WERI-Rb-1 (cell line): ENCODE measurements around the gene GOLGA6L24.
A peak's percentile ranks its signal among the peaks of the same experiment; 100 is the strongest.
"Not testable (repeated sequence)": the region's sequence is repeated elsewhere in the genome, so short reads cannot be mapped to it uniquely, and the experiment has no call there.

Experiments
- DNase-seq: peaks from one replicate; pipeline ENCODE4 v3.0.0-alpha.2; 2020
- H3K27ac ChIP-seq: fragments of 250-450 bp; sonication (Bioruptor Pico); 2 replicates; pipeline ENCODE4 v1.5.1; 2020; ENCODE audit warnings: mild to moderate bottlenecking, moderate library complexity
- H3K27me3 ChIP-seq: fragments of 250-450 bp; sonication (Bioruptor Pico); 2 replicates; pipeline ENCODE4 v1.5.1; 2021; ENCODE audit warnings: mild to moderate bottlenecking, low read depth, moderate library complexity; ENCODE audit not compliant: insufficient read depth, severe bottlenecking
- H3K36me3 ChIP-seq: fragments of 250-450 bp; sonication (Bioruptor Pico); 2 replicates; pipeline ENCODE4 v1.5.1; 2020; ENCODE audit warnings: mild to moderate bottlenecking, moderate library complexity
- H3K4me3 ChIP-seq: 2 replicates; pipeline ENCODE4 v1.5.1; 2011; ENCODE audit warnings: low read depth, mild to moderate bottlenecking, control low read depth, low read length
- H3K9me3 ChIP-seq: fragments of 250-450 bp; sonication (Bioruptor Pico); 2 replicates; pipeline ENCODE4 v1.5.1; 2021; ENCODE audit warnings: mild to moderate bottlenecking, moderate library complexity; ENCODE audit not compliant: severe bottlenecking

Gene GOLGA6L24, protein sequence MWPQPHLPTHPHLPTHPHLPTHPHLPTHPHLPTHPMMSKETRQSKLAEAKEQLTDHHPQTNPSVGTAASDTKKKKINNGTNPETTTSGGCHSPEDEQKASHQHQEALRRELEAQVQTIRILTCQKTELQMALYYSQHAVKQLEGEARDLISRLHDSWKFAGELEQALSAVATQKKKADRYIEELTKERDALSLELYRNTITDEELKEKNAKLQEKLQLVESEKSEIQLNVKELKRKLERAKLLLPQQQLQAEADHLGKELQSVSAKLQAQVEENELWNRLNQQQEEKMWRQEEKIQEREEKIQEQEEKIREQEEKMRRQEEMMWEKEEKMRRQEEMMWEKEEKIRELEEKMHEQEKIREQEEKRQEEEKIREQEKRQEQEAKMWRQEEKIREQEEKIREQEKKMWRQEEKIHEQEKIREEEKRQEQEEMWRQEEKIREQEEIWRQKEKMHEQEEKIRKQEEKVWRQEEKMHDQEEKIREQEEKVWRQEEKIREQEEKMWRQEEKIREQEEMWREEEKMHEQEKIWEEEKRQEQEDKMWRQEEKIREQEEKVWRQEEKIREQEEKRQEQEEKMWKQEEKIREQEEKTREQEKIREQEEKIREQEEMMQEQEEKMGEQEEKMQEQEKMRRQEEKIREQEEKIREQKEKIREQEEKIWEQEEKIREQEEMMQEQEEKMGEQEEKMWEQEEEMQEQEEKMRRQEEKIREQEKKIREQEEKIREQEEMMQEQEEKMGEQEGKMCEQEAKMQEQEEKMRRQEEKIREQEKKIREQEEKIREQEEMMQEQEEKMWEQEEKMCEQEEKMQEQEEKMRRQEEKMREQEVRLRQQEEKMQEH

DNA sequence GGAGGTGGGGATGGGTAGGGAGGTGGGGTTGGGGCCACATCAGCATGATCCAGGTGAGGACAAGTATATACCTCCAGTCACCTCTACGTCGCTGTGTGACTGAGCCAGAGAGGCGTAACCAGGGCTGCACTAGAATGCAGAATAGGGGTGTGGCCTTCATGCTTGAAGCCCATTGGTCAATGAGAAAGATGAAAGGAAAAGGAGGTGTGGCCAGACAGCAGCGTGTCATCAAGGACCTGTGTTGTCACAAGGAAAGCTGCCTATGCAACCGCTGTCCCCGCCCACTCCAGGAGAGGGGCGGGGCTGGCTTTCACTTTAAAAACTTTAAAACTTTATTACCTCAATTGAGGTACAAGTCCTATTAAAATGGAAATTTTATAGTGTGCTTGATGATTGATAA lies at the start of gene GOLGA6L24:
Gene GOLGA6L24 (minus strand): TSS at position 101 of the 400 bp plus-strand sequence. CDS start 61 bp downstream, at position 40.
- not testable (repeated sequence) for H3K36me3 ChIP-seq, H3K4me3 ChIP-seq, DNase-seq, H3K27me3 ChIP-seq, H3K27ac ChIP-seq, H3K9me3 ChIP-seq

GRCh38 chr15:28402774-28403435 lies 45.0 kb upstream of the GOLGA6L24 start:
- not testable (repeated sequence) for H3K9me3 ChIP-seq, H3K4me3 ChIP-seq, H3K27ac ChIP-seq, H3K36me3 ChIP-seq, DNase-seq, H3K27me3 ChIP-seq

DNA sequence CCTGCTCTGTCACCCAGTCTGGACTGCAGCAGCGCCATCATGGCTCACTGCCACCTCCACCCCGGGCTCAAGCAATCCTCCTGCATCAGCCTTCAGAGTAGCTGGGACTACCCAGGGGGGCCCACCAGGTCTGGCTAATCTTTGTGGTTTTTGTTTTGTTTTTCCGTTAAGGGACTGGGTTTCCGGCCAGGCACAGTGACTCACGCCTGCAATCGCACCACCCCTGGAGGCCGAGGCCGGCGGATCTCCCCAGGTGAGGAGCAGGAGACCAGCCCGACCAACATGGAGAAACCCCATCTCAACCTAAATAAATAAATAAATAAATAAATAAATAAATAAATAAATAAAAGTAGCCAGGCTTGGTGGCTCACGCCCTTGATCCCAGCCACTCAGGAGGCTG lies 38.1 kb upstream of the GOLGA6L24 start:
- not testable (repeated sequence) for H3K4me3 ChIP-seq, H3K27ac ChIP-seq, H3K9me3 ChIP-seq, H3K36me3 ChIP-seq, H3K27me3 ChIP-seq, DNase-seq

DNA sequence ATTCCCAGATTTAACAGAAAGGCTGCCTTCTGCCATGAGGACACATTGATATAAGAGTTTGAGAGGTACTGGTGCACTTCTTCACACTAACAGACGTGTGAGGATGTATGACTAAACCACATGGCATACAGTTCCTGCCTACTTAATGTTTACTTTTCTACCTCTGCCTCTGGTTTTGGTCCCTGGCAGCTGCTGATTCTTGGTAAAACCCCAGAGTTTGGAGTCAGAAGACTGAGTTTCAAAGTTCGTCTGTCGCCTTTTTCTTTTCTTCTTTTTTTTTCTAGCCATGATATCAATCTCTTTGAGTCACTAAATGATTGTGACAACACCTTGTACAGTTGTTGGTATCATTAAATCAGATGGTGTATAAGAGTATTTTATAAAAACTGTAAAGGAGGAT lies 22.2 kb upstream of the GOLGA6L24 start:
- H3K36me3 ChIP-seq, H3K9me3 ChIP-seq, DNase-seq, H3K27me3 ChIP-seq, H3K27ac ChIP-seq, H3K4me3 ChIP-seq: not testable (repeated sequence)

DNA sequence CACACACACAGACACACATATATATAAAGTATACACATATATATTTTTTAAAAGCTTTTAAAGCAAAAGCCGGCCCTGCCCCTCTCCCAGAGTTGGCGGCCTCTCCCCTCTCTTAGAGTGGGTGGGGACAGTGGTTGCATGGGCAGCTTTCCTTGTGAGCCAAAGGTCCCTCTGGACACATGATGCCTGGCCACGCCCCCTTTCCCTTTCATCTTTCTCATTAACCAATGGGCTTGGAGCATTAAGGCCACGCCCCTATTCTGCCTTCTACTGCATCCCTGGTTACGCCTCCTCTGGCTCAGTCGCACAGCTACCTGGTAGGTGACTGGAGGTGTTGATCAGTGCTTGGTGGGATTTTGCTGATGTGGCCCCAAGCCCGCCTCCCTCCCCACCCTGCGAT lies 20.5 kb upstream of the GOLGA6L24 start, which contains the start of gene GOLGA8F:
Gene GOLGA8F (plus strand): TSS at position 301 of the 400 bp plus-strand sequence. CDS start 98 bp downstream, at position 399.
- H3K9me3 ChIP-seq, H3K36me3 ChIP-seq, H3K4me3 ChIP-seq, DNase-seq, H3K27me3 ChIP-seq, H3K27ac ChIP-seq: not testable (repeated sequence)

- DNase-seq, H3K9me3 ChIP-seq, H3K27me3 ChIP-seq, H3K4me3 ChIP-seq, H3K36me3 ChIP-seq, H3K27ac ChIP-seq: not testable (repeated sequence)
Observed at GRCh38 chr15:28365502-28365901, 7.6 kb upstream of the GOLGA6L24 start.

- DNase-seq, H3K9me3 ChIP-seq, H3K36me3 ChIP-seq, H3K27ac ChIP-seq, H3K27me3 ChIP-seq: not testable (repeated sequence)
- H3K4me3 ChIP-seq, result peak within 1 kb of the TSS; percentile 35
Observed at GRCh38 chr15:28322129-28322588, 35.7 kb downstream of the GOLGA6L24 start, which contains the start of gene HERC2. HERC2 (minus strand) TSS chr15:28322179; CDS start chr15:28321433, 746 bp downstream.

DNA sequence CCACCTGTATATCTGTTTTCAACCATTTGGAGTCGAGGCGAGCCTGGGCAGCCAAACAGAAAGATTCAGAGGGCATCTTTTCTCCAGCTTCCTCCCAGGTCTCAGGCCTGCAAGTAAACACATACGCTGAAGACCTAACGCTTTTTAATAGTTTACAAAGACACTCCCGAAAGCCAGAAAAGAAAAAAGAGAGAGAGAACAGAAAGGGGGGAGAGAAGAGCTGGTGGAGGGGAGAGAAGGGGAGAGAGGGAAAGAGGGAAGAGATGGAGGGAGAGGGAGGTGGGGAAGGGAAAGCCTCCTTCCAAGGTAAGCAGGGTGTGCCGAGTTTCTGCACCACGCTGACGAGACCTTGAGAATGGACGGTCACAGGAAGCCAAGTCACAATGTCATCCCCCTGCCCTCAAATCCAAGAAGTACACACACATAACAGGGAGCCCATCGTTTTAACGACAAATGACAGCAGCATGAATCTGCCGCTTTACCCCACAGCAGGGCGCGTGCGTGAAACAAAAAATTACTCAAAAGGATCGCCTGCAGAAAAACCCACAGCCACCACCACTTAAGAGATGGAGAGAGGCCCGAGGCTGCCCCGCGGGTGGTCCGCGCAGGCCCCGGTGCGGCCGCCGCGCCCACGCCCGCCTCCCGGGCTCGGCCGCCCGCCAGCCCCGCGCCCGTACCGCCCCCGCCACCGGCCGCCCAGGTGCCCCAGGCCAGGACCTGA lies 36.4 kb downstream of the GOLGA6L24 start:
- not testable (repeated sequence) for H3K27me3 ChIP-seq, DNase-seq, H3K36me3 ChIP-seq, H3K9me3 ChIP-seq, H3K27ac ChIP-seq
- H3K4me3 ChIP-seq, result peak overlapping the region; percentile 35

- not testable (repeated sequence) for DNase-seq
Observed at GRCh38 chr15:28319725-28320124, 38.2 kb downstream of the GOLGA6L24 start.

DNA sequence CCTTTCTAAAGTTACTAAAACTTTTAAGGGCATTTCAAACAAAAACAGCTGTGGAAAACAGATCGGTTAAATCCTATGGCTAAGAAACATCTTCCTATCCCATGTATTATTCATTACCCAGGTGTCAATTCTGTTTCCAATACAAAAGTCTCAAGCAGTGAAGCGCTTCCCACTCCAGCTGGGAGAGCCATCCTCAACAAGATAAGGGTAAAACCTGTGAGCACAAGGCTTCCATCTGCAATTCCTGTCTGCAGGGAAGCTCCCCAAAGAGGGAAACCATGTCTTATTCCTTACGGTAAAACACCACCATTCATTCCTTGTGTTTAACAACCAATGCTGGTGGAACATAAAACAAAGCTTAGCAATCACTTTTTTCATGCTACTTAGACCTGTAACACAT lies 39.1 kb downstream of the GOLGA6L24 start:
- H3K9me3 ChIP-seq, DNase-seq, H3K4me3 ChIP-seq, H3K27me3 ChIP-seq, H3K27ac ChIP-seq: not testable (repeated sequence)
- H3K36me3 ChIP-seq, result peaks cover 13% of the 10 kb centered on the region

More at GRCh38 chr15:28319725-28320124, 38.2 kb downstream of the GOLGA6L24 start:
- H3K4me3 ChIP-seq, H3K27ac ChIP-seq, H3K9me3 ChIP-seq, H3K27me3 ChIP-seq: not testable (repeated sequence)
- peaks cover 12% of the 10 kb centered on the region for H3K36me3 ChIP-seq

DNA sequence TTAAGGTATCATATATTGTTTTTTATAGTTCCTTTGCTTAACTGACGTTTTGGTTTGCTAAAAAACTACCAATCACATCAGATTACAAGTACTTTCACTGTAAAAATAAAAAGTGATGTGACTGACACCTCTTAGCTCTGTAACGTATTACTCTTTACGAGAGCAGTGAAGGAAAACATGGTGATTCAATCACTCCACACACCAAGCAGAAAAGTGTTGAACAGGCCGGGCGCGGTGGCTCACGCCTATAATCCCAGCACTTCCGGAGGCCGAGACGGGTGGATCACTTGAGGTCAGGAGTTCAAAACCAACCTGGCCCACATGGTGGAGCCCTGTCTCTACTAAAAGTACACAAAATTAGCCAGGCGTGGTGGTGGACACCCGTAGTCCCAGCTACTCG lies 39.8 kb downstream of the GOLGA6L24 start:
- peaks cover 17% of the 10 kb centered on the region for H3K36me3 ChIP-seq

DNA sequence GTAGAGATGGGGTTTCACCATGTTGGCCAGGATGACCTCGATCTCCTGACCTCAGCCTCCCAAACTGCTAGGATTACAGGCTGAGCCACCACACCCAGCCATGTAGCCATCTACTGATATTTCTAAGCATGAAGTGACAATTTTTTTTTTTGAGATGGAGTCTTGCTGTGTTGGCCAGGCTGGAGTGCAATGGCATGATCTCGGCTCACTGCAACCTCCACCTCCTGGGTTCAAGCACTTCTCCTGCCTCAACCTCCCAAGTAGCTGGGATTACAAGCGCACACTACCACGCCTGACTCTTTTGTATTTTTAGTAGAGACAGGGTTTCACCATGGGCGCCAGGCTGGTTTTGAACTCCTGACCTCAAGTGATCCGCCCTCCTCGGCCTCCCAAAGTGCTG lies 40.9 kb downstream of the GOLGA6L24 start:
- not testable (repeated sequence) for H3K27ac ChIP-seq, H3K4me3 ChIP-seq, H3K9me3 ChIP-seq, H3K27me3 ChIP-seq, DNase-seq
- H3K36me3 ChIP-seq, result peaks cover 17% of the 10 kb centered on the region

More for the DNA sequence above, 39.8 kb downstream of the GOLGA6L24 start:
- not testable (repeated sequence) for H3K27ac ChIP-seq, H3K9me3 ChIP-seq, H3K27me3 ChIP-seq, H3K4me3 ChIP-seq
- peak; percentile 8 for DNase-seq

- DNase-seq, H3K36me3 ChIP-seq, H3K27ac ChIP-seq, H3K4me3 ChIP-seq, H3K27me3 ChIP-seq: not testable (repeated sequence)
- H3K9me3 ChIP-seq, result peaks cover 11% of the 10 kb centered on the region
Observed at GRCh38 chr15:28310454-28310853, 47.4 kb downstream of the GOLGA6L24 start.
